LNCaP clone FGC (cell line): ENCODE data around the gene RASA3.

Experiments
- DNase-seq: peaks from one replicate; pipeline ENCODE4 v3.0.0-alpha.2; 2011; ENCODE audit warnings: low read depth
- H3K4me3 ChIP-seq: 2 replicates; pipeline ENCODE4 v1.5.1; 2011; ENCODE audit warnings: mild to moderate bottlenecking, low read depth, low read length, control low read depth
- TF ChIP-seq, protein P1 (sequence below): IDR thresholded peaks from 2 replicates; pipeline ENCODE4 v1.5.1; 2012; ENCODE audit warnings: mild to moderate bottlenecking; ENCODE audit not compliant: control insufficient read depth, insufficient read depth; ENCODE audit errors: extremely low read depth

Gene RASA3

DNA sequence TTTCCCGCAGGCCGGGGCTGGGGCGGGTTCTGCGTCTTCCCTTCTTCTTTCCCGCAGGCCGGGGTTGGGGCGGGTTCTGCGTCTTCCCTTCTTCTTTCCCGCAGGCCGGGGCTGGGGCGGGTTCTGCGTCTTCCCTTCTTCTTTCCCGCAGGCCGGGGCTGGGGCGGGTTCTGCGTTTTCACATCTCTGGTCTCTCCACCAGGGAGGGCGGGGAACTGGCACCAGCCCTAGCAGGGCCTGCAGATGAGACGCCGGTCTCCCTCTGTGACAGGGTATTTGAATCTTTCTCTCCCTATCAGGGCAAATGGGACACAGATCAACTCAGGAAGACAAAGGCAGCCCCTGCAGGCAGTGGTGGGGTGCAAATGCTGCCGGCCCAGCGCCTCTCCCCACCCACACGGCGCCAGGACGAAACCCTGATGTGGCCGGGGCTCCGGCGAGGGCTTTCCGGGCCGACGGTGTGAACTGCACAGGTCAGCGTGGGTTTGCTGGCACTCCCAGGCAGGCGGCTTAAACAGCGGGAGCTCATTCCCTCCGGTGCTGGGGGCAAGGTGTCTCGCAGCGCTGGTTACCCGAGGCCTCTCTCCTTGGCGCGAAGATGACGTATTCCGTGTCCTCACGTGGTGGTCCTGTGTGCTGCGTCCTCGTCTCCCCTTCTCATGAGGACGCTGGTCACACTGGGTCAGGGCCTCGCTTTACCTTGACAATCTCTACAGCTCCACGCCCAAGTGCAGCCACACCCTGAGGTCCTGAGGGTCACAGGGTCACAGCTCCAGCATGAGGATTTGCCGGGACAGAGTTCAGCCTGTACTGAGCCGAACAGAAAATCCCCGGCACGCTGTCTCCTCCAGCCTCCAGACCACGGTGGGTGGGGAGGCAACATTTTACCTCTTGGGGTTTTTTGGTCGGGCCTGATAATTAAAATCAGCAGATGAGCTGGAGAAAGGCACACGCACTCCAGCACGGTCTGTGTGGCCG, 157.8 kb downstream of the RASA3 start:
- TF ChIP-seq, protein P1, sequence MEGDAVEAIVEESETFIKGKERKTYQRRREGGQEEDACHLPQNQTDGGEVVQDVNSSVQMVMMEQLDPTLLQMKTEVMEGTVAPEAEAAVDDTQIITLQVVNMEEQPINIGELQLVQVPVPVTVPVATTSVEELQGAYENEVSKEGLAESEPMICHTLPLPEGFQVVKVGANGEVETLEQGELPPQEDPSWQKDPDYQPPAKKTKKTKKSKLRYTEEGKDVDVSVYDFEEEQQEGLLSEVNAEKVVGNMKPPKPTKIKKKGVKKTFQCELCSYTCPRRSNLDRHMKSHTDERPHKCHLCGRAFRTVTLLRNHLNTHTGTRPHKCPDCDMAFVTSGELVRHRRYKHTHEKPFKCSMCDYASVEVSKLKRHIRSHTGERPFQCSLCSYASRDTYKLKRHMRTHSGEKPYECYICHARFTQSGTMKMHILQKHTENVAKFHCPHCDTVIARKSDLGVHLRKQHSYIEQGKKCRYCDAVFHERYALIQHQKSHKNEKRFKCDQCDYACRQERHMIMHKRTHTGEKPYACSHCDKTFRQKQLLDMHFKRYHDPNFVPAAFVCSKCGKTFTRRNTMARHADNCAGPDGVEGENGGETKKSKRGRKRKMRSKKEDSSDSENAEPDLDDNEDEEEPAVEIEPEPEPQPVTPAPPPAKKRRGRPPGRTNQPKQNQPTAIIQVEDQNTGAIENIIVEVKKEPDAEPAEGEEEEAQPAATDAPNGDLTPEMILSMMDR: no peak
- no peak for DNase-seq
- H3K4me3 ChIP-seq: no peak overlapping the region

DNA sequence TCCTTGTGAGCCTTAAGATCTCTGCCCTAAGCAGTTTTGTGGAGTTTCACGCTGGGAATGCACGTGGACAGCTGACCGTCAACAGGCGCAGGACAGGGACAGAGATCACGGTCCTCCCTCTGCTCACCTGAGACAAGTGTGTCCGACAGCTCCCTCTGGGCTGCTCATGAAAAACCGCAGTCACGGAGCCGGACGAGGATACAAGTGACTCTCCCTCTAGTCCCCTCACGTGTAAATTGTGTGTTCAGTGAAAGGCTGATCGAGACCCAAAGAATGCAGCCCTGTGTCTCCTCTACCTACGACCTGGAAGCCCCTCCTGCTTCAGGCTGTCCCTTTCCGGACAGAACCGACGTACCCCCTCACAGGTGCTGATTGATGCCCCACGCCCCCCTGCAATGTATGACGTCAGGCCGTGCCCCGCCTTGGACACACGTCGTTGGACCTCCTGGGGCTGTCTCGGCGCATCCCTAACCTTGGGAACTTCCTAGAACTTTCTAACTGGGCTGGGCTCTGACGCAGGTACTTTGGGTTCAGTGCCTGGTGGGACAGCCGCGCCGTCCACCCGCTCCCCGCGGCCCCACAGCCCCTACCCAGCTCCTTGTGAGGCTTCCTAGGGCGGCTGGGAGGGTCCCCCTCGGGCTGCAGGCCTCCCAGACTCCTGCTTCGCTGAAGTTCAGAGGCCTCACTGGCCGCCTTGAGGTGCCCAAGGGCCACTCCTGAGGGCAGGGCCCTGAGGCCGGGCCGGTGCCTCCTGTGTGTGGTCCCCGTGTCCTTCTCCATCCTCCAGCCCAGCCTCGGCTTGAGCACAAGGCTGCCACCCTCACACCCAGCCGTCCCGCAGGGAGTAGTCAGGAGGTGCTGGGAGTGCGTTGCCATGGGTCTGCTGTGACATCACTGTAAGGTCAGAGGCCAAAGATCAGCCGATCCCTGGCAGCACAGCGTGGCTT, 158.9 kb downstream of the RASA3 start, which contains the start of gene C13orf46:
TSS of gene C13orf46 (minus strand) at position 859 of the 947 bp plus-strand sequence. CDS start at position 780, 79 bp downstream.
- no peak within 1 kb of the TSS for H3K4me3 ChIP-seq
- TF ChIP-seq, protein P1: no peak
- no peak for DNase-seq

DNA sequence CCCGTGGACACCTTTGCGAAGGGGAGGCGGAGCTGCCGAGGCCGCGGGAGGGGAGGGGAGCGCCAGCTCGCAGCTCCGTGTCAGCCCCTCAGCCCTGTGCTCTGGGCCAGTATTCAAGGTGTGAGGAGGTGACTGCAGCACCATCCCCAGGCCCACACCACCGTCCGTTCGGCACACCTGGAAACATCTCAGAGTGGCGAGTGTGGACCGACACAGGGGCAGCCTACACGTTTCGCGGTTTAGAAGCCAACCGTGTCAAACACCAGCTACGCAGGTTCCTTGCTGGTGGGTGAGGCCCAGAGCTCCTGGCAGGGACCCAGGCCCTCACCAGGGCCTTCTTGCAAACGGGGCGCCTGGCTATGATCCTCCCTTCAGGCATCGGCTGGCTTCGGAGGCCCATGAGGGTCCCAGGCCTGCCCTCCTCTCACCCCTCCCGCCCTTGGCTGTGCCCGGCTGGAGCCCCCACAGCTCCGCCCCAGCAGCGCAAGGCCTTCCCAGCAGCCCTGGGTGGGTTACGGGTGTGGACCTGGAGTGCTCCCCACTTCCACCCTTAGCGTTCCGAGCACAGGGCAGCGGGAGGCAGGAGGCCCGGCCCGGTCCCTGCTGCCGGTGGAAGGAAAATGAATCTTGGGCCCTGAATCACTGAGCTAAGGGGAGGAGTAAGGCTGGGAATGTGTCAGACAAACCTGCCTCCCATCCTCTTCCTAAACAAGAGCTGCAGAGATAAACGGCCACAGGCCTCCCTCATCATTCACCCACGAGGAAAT, 159.8 kb downstream of the RASA3 start:
- no peak overlapping the region for H3K4me3 ChIP-seq
- TF ChIP-seq, protein P1: no peak
- no peak for DNase-seq

DNA sequence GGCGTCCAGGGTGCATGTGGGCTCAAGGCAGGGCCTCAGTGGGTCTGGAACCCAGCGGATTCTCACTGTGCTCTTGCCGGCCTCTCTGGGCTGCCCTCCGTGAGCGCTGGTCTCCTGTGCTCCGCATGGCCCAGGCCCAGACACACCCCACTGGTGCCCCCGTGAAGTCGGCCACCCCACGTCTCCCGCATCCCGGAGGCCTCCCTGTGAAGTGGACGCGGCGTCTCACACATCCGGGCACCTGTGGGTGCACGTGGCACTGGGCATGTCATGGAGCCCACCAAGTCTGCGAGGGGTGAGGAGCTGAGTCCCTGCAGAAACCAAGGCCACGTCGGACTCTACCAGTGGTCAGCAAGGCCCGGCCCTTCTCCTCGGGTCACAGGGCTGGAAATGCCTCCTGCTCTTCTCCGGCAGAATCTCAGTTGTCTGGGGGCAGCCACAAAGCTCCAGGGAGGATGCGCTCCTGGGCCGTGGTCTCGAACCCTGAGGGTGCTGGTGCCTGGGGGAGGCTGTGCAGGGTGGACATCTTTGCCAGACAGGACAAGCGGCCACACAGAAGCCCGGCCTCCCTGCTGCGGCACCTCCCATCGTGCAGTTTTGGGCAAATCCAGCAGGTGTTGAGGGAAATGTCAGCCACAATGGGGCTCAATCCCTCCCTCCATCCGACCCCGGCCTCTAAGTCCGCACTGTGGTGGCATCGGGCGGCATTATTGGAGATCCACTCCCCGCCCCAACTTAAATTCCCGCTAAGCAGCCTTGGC, 160.8 kb downstream of the RASA3 start:
- no peak overlapping the region for H3K4me3 ChIP-seq
- no peak for DNase-seq
- TF ChIP-seq, protein P1: no peak

DNA sequence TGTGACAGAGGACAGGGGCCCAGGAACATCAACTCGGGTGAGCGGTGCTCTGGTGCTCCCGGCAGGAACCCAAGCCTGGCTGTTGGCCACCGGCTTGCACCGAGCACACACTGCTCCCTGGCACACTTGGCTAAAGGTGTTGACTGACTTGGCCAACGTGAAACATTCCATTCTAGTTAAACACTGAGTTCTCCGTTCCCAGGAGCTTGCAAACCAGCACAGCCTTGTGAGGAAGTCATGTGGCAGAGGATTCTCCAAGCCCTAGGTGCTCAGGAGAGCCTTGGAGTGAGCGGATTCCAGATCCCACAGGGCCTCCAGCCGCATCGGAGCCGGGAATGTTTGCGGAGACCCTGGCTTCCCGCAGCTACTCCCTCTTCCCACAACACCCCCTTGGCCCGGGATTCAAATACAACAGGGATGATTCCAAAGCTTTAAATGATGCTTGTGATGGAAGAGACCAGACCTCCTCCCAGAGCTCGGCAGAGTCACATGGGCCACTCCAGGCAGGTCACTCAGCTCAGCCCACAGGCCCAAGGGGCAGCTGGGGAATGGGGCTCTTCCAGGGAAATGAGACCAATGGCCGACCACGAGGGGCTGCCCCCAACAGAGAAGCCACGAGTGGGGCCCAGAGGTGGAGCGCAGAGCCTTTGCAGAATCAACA, 161.5 kb downstream of the RASA3 start:
- peak overlapping the region; percentile 41 for H3K4me3 ChIP-seq
- peak; percentile 99 for DNase-seq
- TF ChIP-seq, protein P1: no peak
